ENCODE measurements around the gene KRT76.

Gene KRT76

DNA sequence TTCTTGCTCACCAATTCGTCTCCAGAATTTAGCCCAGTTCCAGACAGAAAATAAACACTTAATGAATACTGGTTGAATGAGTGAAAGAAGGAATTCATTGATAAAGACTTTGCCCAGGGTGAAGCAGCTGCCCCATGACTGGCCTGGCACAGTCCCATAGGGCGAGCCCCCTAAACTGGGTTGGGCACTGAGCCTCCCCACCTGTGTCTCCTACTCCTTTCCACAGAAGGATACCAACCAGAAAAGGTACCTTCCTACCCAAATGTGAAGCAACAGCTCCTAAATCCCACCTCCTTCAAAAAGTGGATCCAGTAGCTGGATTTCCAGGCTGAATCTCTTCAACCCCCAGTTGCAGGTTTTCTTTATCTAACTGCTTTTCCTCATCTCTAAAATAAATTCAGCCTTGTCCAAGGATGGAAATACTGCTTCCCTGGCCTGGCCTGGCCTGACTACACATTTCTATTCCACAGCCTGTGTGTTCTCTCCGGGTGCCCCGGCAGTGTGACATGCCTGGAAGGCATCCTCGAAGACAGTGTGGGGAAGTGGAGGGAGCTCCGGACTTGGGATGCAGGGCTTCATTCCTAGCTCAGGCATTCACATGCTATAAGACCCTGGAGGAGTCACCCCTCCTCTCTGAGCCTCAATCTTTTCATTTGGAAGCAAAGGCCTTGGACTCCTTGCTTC, 11.2 kb upstream of the KRT76 start:
- H3K27ac ChIP-seq (replicated peaks): no peak overlapping the region
- H3K27me3 ChIP-seq (ENCODE audit: insufficient read depth, poor library complexity, severe bottlenecking): peaks cover 28% of the 10 kb centered on the region
- TF ChIP-seq POLR2AphosphoS5 (IDR thresholded peaks at IDR 0.05; ENCODE audit: low read depth) (no peak), SPI1 (IDR thresholded peaks at IDR 0.05; ENCODE audit: borderline replicate concordance, low read depth) (no peak), GABPA (IDR thresholded peaks at IDR 0.05; ENCODE audit: low read depth) (no peak)
- TF ChIP-seq, protein P1, sequence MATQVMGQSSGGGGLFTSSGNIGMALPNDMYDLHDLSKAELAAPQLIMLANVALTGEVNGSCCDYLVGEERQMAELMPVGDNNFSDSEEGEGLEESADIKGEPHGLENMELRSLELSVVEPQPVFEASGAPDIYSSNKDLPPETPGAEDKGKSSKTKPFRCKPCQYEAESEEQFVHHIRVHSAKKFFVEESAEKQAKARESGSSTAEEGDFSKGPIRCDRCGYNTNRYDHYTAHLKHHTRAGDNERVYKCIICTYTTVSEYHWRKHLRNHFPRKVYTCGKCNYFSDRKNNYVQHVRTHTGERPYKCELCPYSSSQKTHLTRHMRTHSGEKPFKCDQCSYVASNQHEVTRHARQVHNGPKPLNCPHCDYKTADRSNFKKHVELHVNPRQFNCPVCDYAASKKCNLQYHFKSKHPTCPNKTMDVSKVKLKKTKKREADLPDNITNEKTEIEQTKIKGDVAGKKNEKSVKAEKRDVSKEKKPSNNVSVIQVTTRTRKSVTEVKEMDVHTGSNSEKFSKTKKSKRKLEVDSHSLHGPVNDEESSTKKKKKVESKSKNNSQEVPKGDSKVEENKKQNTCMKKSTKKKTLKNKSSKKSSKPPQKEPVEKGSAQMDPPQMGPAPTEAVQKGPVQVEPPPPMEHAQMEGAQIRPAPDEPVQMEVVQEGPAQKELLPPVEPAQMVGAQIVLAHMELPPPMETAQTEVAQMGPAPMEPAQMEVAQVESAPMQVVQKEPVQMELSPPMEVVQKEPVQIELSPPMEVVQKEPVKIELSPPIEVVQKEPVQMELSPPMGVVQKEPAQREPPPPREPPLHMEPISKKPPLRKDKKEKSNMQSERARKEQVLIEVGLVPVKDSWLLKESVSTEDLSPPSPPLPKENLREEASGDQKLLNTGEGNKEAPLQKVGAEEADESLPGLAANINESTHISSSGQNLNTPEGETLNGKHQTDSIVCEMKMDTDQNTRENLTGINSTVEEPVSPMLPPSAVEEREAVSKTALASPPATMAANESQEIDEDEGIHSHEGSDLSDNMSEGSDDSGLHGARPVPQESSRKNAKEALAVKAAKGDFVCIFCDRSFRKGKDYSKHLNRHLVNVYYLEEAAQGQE (IDR thresholded peaks at IDR 0.05; ENCODE audit: insufficient replicate concordance, low read depth): no peak
- TF ChIP-seq, protein P2, sequence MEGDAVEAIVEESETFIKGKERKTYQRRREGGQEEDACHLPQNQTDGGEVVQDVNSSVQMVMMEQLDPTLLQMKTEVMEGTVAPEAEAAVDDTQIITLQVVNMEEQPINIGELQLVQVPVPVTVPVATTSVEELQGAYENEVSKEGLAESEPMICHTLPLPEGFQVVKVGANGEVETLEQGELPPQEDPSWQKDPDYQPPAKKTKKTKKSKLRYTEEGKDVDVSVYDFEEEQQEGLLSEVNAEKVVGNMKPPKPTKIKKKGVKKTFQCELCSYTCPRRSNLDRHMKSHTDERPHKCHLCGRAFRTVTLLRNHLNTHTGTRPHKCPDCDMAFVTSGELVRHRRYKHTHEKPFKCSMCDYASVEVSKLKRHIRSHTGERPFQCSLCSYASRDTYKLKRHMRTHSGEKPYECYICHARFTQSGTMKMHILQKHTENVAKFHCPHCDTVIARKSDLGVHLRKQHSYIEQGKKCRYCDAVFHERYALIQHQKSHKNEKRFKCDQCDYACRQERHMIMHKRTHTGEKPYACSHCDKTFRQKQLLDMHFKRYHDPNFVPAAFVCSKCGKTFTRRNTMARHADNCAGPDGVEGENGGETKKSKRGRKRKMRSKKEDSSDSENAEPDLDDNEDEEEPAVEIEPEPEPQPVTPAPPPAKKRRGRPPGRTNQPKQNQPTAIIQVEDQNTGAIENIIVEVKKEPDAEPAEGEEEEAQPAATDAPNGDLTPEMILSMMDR (IDR thresholded peaks at IDR 0.05; ENCODE audit: insufficient read depth, low read length): no peak
- H3K4me3 ChIP-seq (replicated peaks; ENCODE audit: insufficient read depth, low read length): no peak overlapping the region
- DNase-seq (ENCODE audit: low read depth in 1 of 2, low spot score in 1 of 2): no peak

DNA sequence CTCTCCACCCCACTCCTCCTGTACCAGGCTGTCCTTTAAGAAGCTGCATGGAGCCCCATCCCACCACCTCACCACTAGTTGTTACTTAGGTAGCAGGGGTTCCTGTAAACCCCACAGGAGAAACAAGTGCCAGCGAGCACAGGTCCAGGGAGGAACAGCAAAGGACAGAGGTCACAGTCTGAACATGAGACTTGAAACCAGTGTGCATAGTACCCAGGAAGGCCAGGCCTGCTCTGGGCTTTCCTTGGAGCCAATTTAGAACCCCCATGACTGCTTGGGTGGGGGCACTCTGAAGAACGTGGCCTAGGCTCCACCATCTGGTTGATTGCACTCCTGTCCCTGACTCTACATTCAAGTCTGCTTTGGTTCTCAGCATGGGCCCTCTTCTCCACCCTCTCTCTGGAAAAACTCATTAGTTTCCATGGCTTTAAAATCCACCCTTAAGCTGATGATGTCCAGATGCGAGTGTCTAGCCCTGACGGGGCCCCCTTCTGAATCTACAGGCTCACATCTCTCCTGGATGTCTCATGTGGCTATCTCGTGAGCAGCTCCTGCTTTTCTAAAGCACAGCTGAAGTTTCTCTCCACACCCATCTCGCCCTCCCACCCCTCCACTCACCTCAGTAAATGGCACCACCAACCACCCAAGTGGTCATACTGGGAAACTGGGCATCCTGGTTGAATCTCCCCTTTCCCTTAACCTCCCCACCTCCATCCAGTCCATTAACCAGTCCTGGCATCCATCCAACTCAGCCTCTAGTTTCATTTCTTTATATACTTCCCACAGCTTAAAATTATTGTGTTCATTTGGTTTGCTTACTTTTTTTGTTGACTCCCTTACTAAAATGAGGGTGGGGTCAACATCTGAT, 10.4 kb upstream of the KRT76 start:
- DNase-seq (ENCODE audit: low read depth in 1 of 2, low spot score in 1 of 2): no peak
- TF ChIP-seq, protein P2 (IDR thresholded peaks at IDR 0.05; ENCODE audit: insufficient read depth, low read length): no peak
- TF ChIP-seq POLR2AphosphoS5 (IDR thresholded peaks at IDR 0.05; ENCODE audit: low read depth) (no peak), GABPA (IDR thresholded peaks at IDR 0.05; ENCODE audit: low read depth) (no peak), SPI1 (IDR thresholded peaks at IDR 0.05; ENCODE audit: borderline replicate concordance, low read depth) (no peak)
- TF ChIP-seq, protein P1 (IDR thresholded peaks at IDR 0.05; ENCODE audit: insufficient replicate concordance, low read depth): no peak
- no peak overlapping the region for H3K4me3 ChIP-seq (replicated peaks; ENCODE audit: insufficient read depth, low read length)
- no peak overlapping the region for H3K27ac ChIP-seq (replicated peaks)
- peaks cover 28% of the 10 kb centered on the region for H3K27me3 ChIP-seq (ENCODE audit: insufficient read depth, poor library complexity, severe bottlenecking)

DNA sequence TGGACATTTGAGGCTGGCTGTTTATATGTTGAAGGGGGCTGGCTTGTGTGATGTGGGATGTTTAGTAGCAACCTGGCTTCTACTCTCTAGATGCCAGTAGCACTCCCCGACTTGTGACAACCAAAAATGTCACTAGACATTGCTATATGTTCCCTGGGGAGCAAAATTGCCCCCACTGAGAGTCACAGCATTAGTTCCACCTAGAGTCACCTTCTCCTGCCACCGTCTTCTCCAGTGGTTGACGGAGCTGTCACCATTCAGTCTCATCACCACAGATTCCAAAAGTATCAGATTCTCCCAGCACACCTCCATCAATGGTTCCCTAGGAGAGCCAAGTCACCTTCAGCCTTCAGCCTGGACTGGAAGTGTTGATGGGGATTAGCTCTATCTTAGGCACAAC, 7.8 kb upstream of the KRT76 start:
- TF ChIP-seq, protein P1 (IDR thresholded peaks at IDR 0.05; ENCODE audit: insufficient replicate concordance, low read depth): no peak
- TF ChIP-seq POLR2AphosphoS5 (IDR thresholded peaks at IDR 0.05; ENCODE audit: low read depth) (no peak), SPI1 (IDR thresholded peaks at IDR 0.05; ENCODE audit: borderline replicate concordance, low read depth) (no peak), GABPA (IDR thresholded peaks at IDR 0.05; ENCODE audit: low read depth) (no peak)
- TF ChIP-seq, protein P2 (IDR thresholded peaks at IDR 0.05; ENCODE audit: insufficient read depth, low read length): no peak
- Histone ChIP-seq H3K27ac (replicated peaks) (no peak overlapping the region), H3K27me3 (ENCODE audit: insufficient read depth, poor library complexity, severe bottlenecking) (peaks cover 13% of the 10 kb centered on the region), H3K4me3 (replicated peaks; ENCODE audit: insufficient read depth, low read length) (no peak overlapping the region)
- no peak for DNase-seq (ENCODE audit: low read depth in 1 of 2, low spot score in 1 of 2)

Data from HL-60 (cell line).